Activated CD8-positive, alpha-beta memory T cell treated with anti-CD3 and anti-CD28 coated beads for 48 hours (primary cell): ENCODE data around the gene ELN.

Experiments used
- DNase-seq, 3 experiments: peaks; one replicate each; pipeline ENCODE4 v3.0.0-alpha.2; 2020; ENCODE audit warnings: low read depth in 2 of 3, low spot score in 2 of 3

The ELN gene

DNA sequence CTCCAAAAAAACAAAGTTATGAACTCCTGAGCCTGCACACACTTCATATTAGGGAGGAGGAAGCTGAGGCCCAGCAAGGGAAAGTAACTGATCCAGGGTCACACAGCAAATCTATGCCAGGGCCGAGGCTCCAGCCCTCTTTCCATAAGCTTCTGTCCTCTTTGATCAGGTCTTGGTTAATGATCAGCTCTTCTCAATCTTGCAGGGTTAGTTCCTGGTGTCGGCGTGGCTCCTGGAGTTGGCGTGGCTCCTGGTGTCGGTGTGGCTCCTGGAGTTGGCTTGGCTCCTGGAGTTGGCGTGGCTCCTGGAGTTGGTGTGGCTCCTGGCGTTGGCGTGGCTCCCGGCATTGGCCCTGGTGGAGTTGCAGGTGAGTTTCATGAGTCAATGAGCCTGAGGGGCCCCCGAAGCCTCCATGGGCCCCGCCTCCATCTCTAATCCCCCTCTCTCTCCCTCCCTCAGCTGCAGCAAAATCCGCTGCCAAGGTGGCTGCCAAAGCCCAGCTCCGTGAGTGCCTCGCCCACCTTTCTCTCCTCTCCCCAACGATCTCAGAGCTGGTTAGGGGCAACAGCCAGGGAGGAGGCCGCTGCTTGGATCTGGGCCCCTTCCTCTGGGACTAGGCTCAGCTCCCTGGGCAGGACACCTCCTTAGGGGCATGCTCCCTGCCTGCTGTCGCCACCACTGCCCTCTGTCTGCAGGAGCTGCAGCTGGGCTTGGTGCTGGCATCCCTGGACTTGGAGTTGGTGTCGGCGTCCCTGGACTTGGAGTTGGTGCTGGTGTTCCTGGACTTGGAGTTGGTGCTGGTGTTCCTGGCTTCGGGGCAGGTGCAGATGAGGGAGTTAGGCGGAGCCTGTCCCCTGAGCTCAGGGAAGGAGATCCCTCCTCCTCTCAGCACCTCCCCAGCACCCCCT, 32.0 kb downstream of the ELN start:
- no peak for DNase-seq

DNA sequence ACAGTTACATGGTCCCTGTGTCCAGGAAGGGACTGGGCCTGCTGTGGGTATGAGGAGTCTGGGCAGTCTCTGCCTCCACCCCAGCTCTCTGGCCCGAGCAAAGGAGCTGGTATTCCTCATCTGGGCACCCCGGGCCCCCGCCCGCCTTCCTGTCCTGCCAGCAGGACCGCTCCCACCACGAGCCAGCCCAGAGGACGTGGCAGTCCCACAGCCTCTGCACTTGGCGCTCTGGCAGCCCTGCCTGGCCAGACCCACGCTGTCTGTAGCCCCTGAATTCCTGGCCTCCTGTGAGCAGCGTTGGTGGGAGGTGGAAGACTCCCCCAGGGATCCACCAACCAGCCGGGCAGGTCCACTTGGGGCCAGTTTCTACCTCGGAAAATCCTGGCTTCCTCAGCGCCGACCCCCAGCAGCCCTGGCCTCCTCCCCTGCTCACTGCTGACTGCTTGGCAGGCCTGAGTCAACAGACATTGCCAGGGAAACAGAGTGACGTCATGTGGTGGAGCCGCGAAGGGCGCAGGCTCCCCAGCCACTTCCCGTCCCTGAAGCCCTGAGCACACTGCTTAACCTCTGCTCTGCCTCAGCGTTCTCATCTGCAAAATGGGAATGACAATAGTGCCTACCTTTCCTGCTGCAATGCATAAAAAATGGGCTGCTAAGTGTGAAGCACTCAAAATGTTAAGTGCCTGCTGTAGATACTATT, 34.0 kb downstream of the ELN start:
- no peak for DNase-seq

DNA sequence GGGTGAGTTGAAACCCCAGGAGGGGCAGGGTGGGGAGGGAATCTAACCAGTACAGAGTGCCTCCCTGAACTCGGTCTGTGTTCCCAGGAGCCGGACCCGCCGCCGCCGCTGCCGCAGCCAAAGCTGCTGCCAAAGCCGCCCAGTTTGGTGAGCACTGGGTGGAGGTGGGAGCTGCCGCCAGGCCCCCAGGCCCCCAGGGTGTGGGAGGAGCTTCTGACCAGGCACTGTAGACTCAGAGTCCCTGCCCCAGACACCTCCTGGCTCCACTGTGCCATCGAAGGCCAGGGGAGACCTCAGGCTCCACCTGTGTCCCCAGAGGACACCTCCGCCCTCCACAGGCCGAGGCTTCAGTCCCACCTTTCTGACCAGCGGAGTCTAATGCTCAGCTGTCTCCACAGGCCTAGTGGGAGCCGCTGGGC, 35.3 kb downstream of the ELN start:
- no peak for DNase-seq

DNA sequence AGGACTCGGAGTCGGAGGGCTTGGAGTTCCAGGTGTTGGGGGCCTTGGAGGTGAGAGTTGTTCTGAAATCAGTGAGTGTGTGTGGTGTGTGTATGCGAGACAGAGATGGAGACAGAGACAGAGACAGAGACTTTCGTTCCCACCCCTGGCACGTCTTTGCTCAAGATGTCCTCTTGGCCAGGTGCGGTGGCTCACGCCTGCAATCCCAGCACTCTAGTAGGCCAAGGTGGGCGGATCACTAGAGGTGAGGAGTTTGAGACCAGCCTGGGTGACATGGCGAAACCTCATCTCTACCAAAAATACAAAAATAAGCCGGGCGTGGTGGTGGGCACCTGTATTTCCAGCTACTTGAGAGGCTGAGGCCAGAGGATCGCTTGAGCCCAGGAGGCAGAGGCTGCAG, 35.7 kb downstream of the ELN start:
- no peak for DNase-seq

DNA sequence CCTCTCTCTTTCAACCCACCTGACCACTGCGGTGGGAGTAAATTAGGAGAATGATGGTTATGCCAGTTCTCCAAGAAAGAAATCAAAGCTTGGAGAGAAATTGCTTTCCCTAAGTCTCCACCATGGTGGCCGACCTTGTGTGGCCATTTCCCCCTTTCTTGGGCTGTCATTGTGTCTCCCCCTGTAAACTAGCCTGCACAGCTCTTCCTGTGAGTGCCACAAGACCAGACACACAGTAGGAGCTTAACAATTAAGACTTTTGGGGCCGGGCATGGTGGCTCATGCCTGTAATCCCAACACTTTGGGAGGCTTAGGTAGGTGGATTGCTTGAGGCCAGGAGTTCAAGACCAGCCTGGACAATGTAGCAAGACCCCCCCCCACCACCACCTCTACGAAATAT, 36.7 kb downstream of the ELN start:
- no peak for DNase-seq

DNA sequence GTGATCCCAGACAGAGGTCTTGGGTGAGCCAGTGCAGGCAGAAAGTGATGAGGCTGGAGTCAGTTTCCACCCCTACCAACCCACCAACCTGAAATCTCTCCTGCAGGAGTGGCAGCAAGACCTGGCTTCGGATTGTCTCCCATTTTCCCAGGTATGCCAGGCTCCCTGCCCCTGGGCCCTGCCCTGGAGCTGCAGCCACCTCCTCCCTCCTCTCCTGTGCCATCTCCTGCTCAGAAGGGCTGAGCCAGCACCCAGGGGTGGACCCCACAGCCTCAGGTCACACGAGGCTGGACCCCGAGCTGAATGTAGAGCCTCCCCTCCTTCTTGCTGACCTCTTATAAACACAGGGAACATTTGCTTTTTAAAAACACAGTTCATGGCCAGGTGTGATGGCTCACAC, 38.7 kb downstream of the ELN start:
- DNase-seq, result no peak

DNA sequence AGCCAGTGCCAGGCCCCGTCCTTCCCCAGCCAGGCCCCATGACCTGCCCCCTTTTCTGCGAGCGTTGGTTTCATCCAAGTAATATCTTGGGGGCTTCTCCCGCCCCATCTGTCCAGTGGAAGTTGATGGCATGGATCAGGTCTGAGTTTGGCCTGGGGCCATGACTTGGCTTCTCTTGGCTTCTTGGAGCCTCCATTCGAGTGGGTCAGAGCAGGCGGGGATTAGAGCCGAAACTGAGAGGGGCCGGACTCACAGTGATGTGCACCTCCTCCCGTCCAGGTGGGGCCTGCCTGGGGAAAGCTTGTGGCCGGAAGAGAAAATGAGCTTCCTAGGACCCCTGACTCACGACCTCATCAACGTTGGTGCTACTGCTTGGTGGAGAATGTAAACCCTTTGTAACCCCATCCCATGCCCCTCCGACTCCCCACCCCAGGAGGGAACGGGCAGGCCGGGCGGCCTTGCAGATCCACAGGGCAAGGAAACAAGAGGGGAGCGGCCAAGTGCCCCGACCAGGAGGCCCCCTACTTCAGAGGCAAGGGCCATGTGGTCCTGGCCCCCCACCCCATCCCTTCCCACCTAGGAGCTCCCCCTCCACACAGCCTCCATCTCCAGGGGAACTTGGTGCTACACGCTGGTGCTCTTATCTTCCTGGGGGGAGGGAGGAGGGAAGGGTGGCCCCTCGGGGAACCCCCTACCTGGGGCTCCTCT, 40.6 kb downstream of the ELN start:
- DNase-seq, result no peak

DNA sequence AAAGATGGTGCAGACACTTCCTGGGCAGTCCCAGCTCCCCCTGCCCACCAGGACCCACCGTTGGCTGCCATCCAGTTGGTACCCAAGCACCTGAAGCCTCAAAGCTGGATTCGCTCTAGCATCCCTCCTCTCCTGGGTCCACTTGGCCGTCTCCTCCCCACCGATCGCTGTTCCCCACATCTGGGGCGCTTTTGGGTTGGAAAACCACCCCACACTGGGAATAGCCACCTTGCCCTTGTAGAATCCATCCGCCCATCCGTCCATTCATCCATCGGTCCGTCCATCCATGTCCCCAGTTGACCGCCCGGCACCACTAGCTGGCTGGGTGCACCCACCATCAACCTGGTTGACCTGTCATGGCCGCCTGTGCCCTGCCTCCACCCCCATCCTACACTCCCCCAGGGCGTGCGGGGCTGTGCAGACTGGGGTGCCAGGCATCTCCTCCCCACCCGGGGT, 41.1 kb downstream of the ELN start:
- DNase-seq, result no peak

DNA sequence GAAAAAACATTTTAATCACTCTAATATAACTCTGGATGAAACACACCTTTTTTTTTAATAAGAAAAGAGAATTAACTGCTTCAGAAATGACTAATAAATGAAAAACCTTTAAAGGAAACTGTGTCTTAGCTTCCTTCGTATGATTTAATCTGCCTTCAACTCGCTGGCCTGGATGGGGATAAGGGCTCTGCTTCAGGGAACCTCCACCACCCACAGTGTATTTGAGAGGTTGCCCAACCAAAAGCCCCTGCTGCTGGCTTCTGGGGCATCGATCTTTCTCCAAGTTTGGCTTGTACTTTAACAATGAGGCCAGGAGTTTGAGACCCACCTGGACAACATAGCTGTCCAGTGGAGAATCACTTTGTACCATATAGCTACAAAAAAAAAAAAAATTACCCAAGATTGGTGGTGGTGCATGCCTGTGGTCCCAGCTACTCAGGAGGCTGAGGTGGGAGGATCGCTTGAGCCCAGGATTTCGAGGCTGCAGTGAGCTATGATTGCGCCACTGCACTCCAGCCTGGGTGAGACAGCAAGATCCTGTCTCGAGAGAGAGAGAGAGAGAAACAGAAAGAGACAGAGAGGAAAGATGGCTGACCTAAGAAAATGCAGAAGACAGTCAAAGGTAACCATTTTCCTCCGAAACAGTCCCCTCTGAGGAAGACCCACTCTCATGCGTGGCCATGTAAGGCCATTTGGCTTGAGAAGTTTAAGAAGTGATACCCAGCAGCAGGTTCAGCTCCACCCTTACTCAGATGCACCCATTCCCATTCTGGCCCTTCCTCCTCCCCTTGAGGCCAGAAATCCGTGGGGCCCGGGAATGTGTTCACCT, 42.0 kb downstream of the ELN start:
- DNase-seq, result no peak

DNA sequence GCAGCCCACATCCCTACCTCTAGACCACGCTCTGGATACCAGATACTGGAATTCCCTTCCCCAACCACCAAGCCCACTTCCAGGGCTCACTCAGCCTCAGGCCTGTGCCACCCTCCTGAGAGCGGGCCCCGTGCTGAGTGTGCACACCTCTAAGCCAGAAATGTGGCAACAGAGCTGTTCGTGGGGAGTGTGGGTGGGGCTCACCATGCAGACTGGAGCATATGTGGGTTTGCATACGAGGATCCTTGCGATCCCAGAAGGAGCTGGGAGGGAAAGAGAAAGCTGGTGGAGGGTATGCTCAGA, 42.6 kb downstream of the ELN start:
- DNase-seq, result no peak

DNA sequence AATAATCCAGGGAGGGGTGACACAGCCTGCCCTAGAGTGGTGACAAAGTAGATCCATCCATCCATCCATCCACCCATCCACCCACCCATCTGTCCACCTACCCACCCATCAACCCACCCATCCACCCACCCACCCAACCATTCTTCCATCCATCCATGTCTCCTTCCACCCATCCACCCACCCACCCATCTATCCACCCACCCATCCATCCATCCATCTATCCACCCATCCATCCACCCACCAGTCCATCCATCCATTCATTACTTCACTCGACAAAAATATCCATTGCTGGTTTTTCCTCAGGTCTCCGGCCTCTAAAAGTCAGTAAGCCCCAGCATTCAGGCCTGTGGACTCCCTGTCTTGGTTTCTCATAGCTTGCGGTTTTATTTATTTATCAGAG, 43.1 kb downstream of the ELN start:
- no peak for DNase-seq

DNA sequence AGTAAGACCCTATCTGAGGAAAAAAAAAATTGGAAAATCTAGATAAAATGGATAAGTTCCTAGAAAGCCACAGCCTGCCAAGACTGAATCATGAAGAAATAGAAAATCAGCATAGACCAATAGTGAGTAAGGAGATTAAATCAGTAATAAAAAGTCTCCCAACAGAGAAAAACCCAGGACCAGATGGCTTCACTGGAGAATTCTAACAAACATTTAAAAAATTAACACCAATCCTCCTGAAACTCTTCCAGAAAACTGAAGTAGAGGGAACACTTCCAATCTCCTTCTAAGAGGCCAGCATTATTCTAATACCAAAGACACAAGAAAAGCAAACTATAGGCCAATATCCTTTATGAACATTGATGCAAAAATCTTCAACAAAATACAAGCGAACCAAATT, 46.8 kb downstream of the ELN start:
- DNase-seq, result no peak

DNA sequence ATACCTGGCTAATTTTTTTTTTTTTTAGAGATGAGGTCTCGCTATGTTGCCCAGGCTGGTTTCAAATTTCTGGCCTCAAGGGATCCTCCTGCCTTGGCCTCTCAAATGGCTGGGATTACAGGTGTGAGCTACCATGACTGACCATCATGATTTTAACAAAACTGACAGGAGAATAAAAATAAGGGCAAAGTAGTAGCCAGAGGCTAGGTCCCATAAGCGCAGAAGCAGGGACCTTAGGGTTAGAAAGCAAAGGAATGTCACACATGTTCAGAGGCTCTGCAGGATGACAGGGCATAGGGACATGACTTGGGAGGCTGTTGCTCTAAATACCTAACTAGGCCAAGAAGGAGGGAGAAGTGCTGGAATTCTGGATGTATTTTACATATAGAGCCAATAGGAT, 50.5 kb downstream of the ELN start:
- no peak for DNase-seq

DNA sequence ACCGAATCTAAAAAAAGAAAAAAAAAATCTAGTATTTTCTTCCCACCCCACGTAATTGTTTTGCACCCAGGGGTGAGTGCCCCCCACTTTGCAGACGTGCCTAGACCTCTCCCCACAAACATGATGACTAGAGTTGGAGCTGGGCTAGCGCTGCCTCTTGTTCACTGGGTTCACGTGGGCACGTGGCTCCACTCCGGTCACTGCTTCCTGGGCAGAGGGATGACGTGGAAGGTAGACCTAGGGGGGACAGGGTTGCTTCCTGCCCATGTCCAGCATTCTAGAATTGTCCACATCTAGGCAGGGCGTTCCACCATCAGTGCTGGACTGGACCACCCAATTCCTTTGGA, 54.8 kb downstream of the ELN start:
- no peak for DNase-seq

DNA sequence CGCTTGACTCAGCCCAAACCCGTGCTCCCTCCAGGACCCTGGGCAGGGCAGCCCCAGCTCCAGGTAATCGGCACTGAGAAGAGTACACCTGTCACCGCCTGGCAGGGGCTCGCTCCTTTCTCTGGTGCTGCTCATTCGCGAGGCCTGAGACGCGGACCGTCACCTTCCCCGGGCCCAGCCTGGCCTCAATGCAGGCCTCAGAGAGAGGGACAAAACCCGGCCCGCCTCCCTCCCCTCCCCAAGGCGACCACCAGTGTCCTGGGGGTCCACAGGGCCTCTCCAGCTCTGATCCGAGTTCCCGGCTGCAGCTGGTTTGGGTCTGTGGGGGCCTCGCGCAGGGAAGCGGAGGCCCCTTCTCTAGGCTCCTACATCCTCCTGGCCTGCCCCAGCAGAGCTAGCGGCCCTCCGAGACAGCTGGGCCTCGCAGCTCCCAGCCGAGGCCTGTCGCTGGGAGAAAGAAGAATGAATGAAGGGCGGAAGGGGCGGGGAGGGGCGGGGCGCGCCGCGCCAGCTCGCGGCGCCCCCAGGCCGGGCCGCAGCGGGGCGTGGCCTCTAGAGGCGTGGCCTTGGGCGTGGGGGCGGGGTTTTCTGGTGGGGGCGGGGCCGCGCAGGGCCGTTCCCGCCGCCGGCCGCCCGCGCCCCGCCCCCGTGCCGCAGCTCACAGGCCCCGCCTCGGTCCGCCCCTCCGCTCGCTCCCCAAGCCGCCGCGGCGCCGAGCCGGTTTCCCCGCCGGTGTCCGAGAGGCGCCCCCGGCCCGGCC, 55.3 kb downstream of the ELN start, which contains the start of gene LIMK1:
Gene LIMK1, plus strand, starts transcription at position 688 of the 760 bp plus-strand sequence. CDS start 187 bp downstream, outside the sequence.
- DNase-seq, result peak; percentile 63 to 66 (median 63)

DNA sequence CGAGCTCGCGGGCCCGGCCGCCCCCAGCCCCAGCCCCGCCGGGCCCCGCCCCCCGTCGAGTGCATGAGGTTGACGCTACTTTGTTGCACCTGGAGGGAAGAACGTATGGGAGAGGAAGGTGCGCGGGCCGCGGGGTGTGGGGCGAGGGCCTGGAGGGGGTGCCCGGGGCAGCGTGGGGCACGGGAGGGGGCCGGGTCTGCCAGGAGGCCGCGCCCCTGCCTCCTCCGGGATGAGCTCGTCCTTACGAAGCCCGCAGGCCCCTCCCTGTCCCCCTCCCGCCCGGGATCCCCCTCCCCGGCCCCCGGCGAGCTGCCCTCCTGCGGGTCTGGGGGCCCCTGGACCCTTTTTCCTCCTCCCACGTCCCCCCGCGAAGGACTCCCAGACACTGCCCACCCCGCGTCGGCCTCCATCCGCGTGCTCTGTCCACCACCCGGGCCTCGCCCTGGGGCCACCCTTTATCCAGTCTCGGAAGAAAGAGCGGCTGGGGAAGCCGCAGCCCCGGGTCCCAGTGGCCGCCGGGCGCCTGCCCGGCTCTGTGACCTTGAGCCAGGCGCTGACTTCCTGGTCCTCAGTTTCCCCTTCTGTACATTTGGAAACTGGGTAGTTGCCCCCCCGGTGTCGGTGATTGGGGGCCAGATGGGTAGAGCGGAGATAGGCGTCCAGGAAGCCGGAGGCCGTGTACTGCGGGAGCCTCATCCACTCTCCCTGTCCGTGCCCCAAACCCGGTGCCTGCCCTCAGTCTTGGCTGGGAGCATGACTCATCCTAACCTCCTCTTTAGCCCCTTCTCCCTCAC, 56.2 kb downstream of the ELN start:
- peak in 1 of 3 experiments; percentile 7 for DNase-seq

DNA sequence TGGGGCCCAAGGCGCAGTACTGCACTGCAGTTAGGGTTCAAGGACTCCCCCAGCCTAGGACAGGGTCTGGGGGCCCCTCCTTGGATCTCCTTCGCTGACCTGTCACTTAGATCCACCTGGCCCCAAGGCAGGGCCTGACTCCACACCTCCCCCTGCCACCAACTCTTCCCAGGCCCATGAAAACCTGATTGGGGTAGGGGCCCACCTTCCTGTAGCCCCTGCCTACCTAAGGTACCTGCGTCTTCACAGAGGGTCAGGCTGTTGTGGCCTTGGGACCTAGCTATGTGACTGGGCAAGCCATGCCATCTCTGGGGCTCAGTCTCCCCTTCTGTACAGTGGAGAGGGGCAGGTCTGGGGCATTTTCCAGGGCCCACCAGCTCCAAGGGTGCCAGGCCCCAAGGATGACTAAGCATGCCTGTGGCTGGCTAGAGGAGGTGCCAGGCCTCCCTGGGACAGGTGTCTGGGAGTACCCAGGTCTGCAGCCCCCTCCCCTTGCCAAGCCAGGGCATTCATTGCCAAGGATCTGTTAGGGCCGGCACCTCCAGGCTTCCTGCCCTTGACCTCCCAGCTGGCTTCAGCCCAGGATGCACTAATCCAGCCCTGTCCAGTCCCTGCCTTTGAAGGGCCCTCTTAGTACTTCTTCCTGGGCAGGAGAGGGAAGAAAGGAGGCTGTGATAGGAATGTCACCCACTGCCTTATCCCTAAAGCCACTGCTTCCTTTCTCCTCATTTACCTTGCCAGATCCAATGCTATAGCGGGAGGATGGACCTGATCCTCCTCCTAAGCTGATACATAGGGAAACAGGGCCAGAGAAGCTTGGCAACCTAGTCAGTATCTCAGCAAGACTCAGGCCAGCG, 57.0 kb downstream of the ELN start:
- DNase-seq, result no peak

DNA sequence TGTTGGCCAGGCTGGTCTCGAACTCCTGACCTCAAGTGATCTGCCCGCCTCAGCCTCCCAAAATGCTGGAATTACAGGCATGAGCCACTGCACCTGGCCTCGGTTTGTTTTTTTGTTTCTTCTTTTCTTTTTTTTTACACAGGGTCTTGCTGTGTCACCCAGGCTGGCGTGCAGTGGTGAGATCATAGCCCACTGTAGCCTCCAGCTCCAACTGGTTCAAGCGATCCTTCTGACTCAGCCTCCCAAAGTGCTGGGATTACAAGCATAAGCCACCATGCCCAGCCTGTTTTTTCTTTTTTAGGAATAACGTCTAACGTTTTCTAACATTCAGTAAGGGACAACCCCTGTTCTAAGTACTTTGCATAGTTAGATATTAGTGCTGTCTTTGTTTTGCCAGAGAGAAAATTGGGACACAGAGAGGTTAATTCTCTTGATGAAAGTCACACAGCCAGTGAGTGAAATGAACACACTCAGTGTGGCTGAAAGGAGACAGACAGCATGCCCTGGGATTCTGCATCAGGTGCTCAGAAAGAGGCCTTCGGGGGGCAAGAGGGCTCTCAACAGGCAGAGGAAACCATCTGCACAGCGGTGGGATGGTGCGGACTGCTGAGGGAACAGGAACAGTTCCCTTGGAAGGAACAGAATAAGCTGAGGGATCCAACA, 59.9 kb downstream of the ELN start:
- DNase-seq, result no peak
